H1 (cell line): Measurements from ENCODE around the gene MACROD1. TPM values are rescaled to one million over a fixed set of nuclear protein-coding genes. Genes with fewer than 3 reads are reported as not detected.

Experiments
- CTCF ChIA-PET: fragments of 300-600 bp; sonication (Branson Sonifier 250); formaldehyde crosslinking; loops from one replicate; lab custom pipeline; 2021; ENCODE audit not compliant: partially characterized antibody; lab: Charles Lee
- POLR2A ChIA-PET: fragments of 300-600 bp; sonication (Branson Sonifier 250); formaldehyde crosslinking; loops from one replicate; lab custom pipeline; 2021; ENCODE audit warnings: inconsistent platforms; ENCODE audit not compliant: partially characterized antibody; lab: Charles Lee
- DNase-seq, 2 experiments: peaks; one replicate each; pipeline versions ENCODE4 v3.0.0 to v3.0.0-alpha.2; 2010 to 2022; ENCODE audit warnings: low spot score in 2 of 2, low read depth in 1 of 2, mixed read lengths in 1 of 2
- FAIRE-seq: peaks from 2 replicates; lab custom pipeline; 2011; peaks lifted over from hg19 to GRCh38; lab: Jason Lieb, UNC
- H2AFZ ChIP-seq: 2 replicates; pipeline ENCODE4 v1.8.1; 2012; ENCODE audit warnings: low read length, inconsistent platforms
- H2AK5ac ChIP-seq: 2 replicates; pipeline ENCODE4 v1.6.1; 2013; ENCODE audit warnings: low read depth, low read length
- H2BK120ac ChIP-seq: replicated peaks from 2 replicates; pipeline ENCODE3; 2013; ENCODE audit warnings: low read depth, low read length, inconsistent platforms
- H2BK12ac ChIP-seq: 2 replicates; pipeline ENCODE4 v1.6.1; 2013; ENCODE audit warnings: low read depth, low read length
- H2BK15ac ChIP-seq: 2 replicates; pipeline ENCODE4 v1.6.1; 2013; ENCODE audit warnings: low read length
- H2BK20ac ChIP-seq: 2 replicates; pipeline ENCODE4 v1.6.1; 2013; ENCODE audit warnings: low read length
- H2BK5ac ChIP-seq: 2 replicates; pipeline ENCODE4 v1.6.1; 2013; ENCODE audit warnings: low read depth, low read length
- H3K14ac ChIP-seq: 2 replicates; pipeline ENCODE4 v1.6.1; 2013; ENCODE audit warnings: inconsistent platforms; ENCODE audit not compliant: insufficient read length
- H3K18ac ChIP-seq: 2 replicates; pipeline ENCODE4 v1.6.1; 2013; ENCODE audit warnings: low read length; ENCODE audit errors: extremely low read depth
- H3K23ac ChIP-seq: 2 replicates; pipeline ENCODE4 v1.6.1; 2013; ENCODE audit warnings: inconsistent platforms; ENCODE audit not compliant: insufficient read length
- H3K23me2 ChIP-seq: 2 replicates; pipeline ENCODE4 v1.6.1; 2013; ENCODE audit warnings: low read depth, low read length
- H3K27ac ChIP-seq: 2 replicates; pipeline ENCODE4 v1.6.1; 2011; ENCODE audit warnings: low read depth, low read length, inconsistent platforms
- H3K27me3 ChIP-seq, 4 experiments: replicated peaks in 1 of 4; 1 replicate in 1 of 4; 2 replicates in 3 of 4; pipeline versions ENCODE4 v1.6.1 to v1.8.1; 2011 to 2013; ENCODE audit warnings: low read length in 3 of 4, mild to moderate bottlenecking in 3 of 4, inconsistent platforms in 2 of 4, mixed read lengths in 2 of 4, moderate library complexity in 1 of 4; ENCODE audit not compliant: control insufficient read depth in 3 of 4, insufficient read depth in 3 of 4; ENCODE audit errors: extremely low read depth in 1 of 4
- H3K36me3 ChIP-seq, 4 experiments: 2 replicates each; pipeline versions ENCODE4 v1.6.1 to v1.8.1; 2011 to 2013; ENCODE audit warnings: mild to moderate bottlenecking in 4 of 4, low read length in 3 of 4, moderate library complexity in 2 of 4, control low read depth in 1 of 4, inconsistent platforms in 1 of 4; ENCODE audit not compliant: insufficient read depth in 4 of 4, control insufficient read depth in 2 of 4
- H3K4ac ChIP-seq: replicated peaks from 2 replicates; pipeline ENCODE3; 2013; ENCODE audit warnings: low read length, low read depth, mixed read lengths, inconsistent platforms; ENCODE audit not compliant: insufficient read length
- H3K4me1 ChIP-seq, 4 experiments: replicated peaks in 1 of 4; 1 replicate in 1 of 4; 2 replicates in 3 of 4; pipeline versions ENCODE4 v1.6.1 to v1.8.1; 2011 to 2013; ENCODE audit warnings: low read length in 3 of 4, inconsistent platforms in 2 of 4, mixed read lengths in 1 of 4; ENCODE audit not compliant: insufficient read depth in 4 of 4, control insufficient read depth in 3 of 4
- H3K4me2 ChIP-seq, 2 experiments: 2 replicates each; pipeline versions ENCODE4 v1.6.1 to v1.8.1; 2011 to 2013; ENCODE audit warnings: low read depth in 2 of 2, low read length in 2 of 2, control low read depth in 1 of 2, inconsistent platforms in 1 of 2, mild to moderate bottlenecking in 1 of 2; ENCODE audit not compliant: insufficient read depth in 1 of 2
- H3K4me3 ChIP-seq, 4 experiments: fragments of 200-600, 300-600 bp in 1 of 4; sonication (generic), shearing (Covaris generic), sonication (Bioruptor Twin) in 1 of 4; 2 replicates each; pipeline versions ENCODE4 v1.5.1 to v1.8.1; 2011 to 2016; ENCODE audit warnings: low read length in 4 of 4, low read depth in 3 of 4, control low read depth in 2 of 4, inconsistent platforms in 2 of 4, mild to moderate bottlenecking in 2 of 4, mixed read lengths in 1 of 4, moderate library complexity in 1 of 4; ENCODE audit not compliant: insufficient read depth in 2 of 4; ENCODE audit errors: extremely low read depth in 1 of 4
- H3K56ac ChIP-seq: replicated peaks from 2 replicates; pipeline ENCODE3; 2013; ENCODE audit warnings: low read depth, mild to moderate bottlenecking, mixed read lengths, low read length, inconsistent platforms; ENCODE audit not compliant: insufficient read length
- H3K79me1 ChIP-seq: 2 replicates; pipeline ENCODE4 v1.6.1; 2013; ENCODE audit warnings: low read depth, low read length, control low read depth
- H3K79me2 ChIP-seq, 2 experiments: 2 replicates each; pipeline versions ENCODE4 v1.6.1 to v1.8.1; 2012 to 2013; ENCODE audit warnings: low read length in 2 of 2, mild to moderate bottlenecking in 2 of 2, inconsistent platforms in 1 of 2; ENCODE audit not compliant: insufficient read depth in 2 of 2, control insufficient read depth in 1 of 2
- H3K9ac ChIP-seq, 4 experiments: replicated peaks in 1 of 4; 1 replicate in 1 of 4; 2 replicates in 3 of 4; pipeline versions ENCODE4 v1.6.1 to v1.8.1; 2011 to 2013; ENCODE audit warnings: low read depth in 3 of 4, low read length in 3 of 4, control low read depth in 2 of 4, mild to moderate bottlenecking in 2 of 4, moderate library complexity in 2 of 4, inconsistent platforms in 1 of 4; ENCODE audit errors: extremely low read depth in 1 of 4
- H3K9me3 ChIP-seq, 2 experiments: 2 replicates each; pipeline versions ENCODE4 v1.6.1 to v1.8.1; 2012 to 2013; ENCODE audit warnings: mild to moderate bottlenecking in 2 of 2, moderate library complexity in 2 of 2, control low read depth in 1 of 2, inconsistent platforms in 1 of 2, low read depth in 1 of 2, low read length in 1 of 2, mixed read lengths in 1 of 2; ENCODE audit not compliant: insufficient read depth in 2 of 2
- H4K20me1 ChIP-seq, 2 experiments: replicated peaks in 1 of 2; 2 replicates each; pipeline versions ENCODE3 to v1.8.1; 2011 to 2013; ENCODE audit warnings: inconsistent platforms in 2 of 2, low read length in 2 of 2, mild to moderate bottlenecking in 1 of 2; ENCODE audit not compliant: insufficient read depth in 2 of 2, control insufficient read depth in 1 of 2
- H4K5ac ChIP-seq: 2 replicates; pipeline ENCODE4 v1.6.1; 2013; ENCODE audit warnings: low read length, low read depth, mixed read lengths, inconsistent platforms; ENCODE audit not compliant: insufficient read length
- H4K8ac ChIP-seq: 2 replicates; pipeline ENCODE4 v1.8.0; 2013; ENCODE audit warnings: mild to moderate bottlenecking, moderate library complexity, low read length, inconsistent platforms; ENCODE audit not compliant: insufficient read depth; ENCODE audit errors: extremely low read depth
- H4K91ac ChIP-seq: replicated peaks from 2 replicates; pipeline ENCODE3; 2013; ENCODE audit warnings: low read length, mixed read lengths, inconsistent platforms; ENCODE audit not compliant: insufficient read length
- CTCF ChIP-seq, 3 experiments: IDR thresholded peaks; 1 replicate in 2 of 3; 2 replicates in 1 of 3; pipeline versions ENCODE4 v1.5.1 to v1.6.1; 2011; ENCODE audit warnings: low read length in 3 of 3, mild to moderate bottlenecking in 3 of 3, inconsistent platforms in 2 of 3, low read depth in 1 of 3, moderate library complexity in 1 of 3; ENCODE audit not compliant: insufficient read depth in 1 of 3; ENCODE audit errors: control extremely low read depth in 1 of 3
- KDM4A ChIP-seq: IDR thresholded peaks from one replicate; pipeline ENCODE4 v1.7.1; 2012; ENCODE audit warnings: low read depth, mild to moderate bottlenecking, moderate library complexity, low read length, inconsistent platforms; ENCODE audit not compliant: severe bottlenecking
- WGBS, 2 experiments: shearing (Covaris generic) in 1 of 2; methylation state at CpG; one replicate each; pipeline versions ENCODE4 v1.1.6 to v1.1.7; 2013 to 2015; ENCODE audit warnings: low lambda C conversion rate in 2 of 2, mixed read lengths in 2 of 2, inconsistent platforms in 1 of 2, low coverage in 1 of 2, missing lambda C conversion rate in 1 of 2; ENCODE audit not compliant: insufficient replicate concordance in 2 of 2, insufficient coverage in 1 of 2, insufficient read length in 1 of 2; ENCODE audit errors: extremely low coverage in 1 of 2, missing lambda C conversion rate in 1 of 2; 5-methylcytosine and 5-hydroxymethylcytosine counted together
- polyA plus RNA-seq, 7 experiments: library from polyadenylated mRNA; depleted of rRNA in 3 of 7; stranded (reverse) in 5 of 7; unstranded in 2 of 7; fragments of >200 nt in 5 of 7; fragments of 200-250 nt in 2 of 7; gene quantifications; 1 replicate in 5 of 7; 2 replicates in 1 of 7; 4 replicates in 1 of 7; pipeline versions ENCODE4 v1.2.1 to v1.2.3, GENCODE V29; 2011 to 2013; ENCODE audit warnings: missing spikeins in 2 of 7, mixed read lengths in 2 of 7
- total RNA-seq: library from RNA; stranded (reverse); fragmentation: NEBNext Ultra II Directional; extraction: Animal tissue kit (Norgen Biotek cat#: 25700); gene quantifications from 2 replicates; pipeline ENCODE4 v1.2.1, GENCODE V29; 2021

Gene MACROD1
- total and polyA plus RNA-seq, 2 of the 8 experiments (the other 6 are each of a cell fraction or from before 2014, with no cell fraction given): 19.5 to 34.1 TPM

- Histone ChIP-seq H2BK120ac (no peak overlapping the region), H3K4me2 (peak overlapping the region; percentile 7 to 45; a peak in 2 of 4 replicates), H4K91ac (no peak overlapping the region), H3K23ac (no peak overlapping the region), H4K5ac (no peak overlapping the region), H3K56ac (no peak overlapping the region), H3K23me2 (no peaks in the 10 kb centered on the region), H2BK20ac (no peak overlapping the region), H3K9me3 (no peaks in the 10 kb centered on the region), H3K27me3 (peaks cover 0 to 2% (median 1%) of the 10 kb centered on the region in 4 experiments; a peak in 3 of 7 replicates), H3K4me1 (peaks cover 0 to 21% (median 16%) of the 10 kb centered on the region in 4 experiments; a peak in 6 of 7 replicates), H2AK5ac (no peak overlapping the region), H3K36me3 (no peaks in the 10 kb centered on the region), H2AFZ (no peak overlapping the region), H2BK12ac (peak overlapping the region; percentile 80; the same call in 1 of the 2 replicates), H3K79me2 (no peaks in the 10 kb centered on the region), H3K14ac (no peak overlapping the region), H2BK15ac (no peak overlapping the region), H2BK5ac (peak overlapping the region; percentile 90; the same call in 1 of the 2 replicates), H3K4ac (no peak overlapping the region), H3K18ac (peak overlapping the region; percentile 60), H3K27ac (no peak overlapping the region), H4K20me1 (no peaks in the 10 kb centered on the region), H3K4me3 (no peak overlapping the region), H3K9ac (no peak overlapping the region), H4K8ac (no peak overlapping the region), H3K79me1 (no peaks in the 10 kb centered on the region)
- DNase-seq (no peak), FAIRE-seq (no peak)
- POLR2A ChIA-PET: no interaction called here
- TF ChIP-seq KDM4A (no peak), CTCF (IDR thresholded peaks at IDR 0.05; ENCODE audit: control extremely low read depth in 1 of 3, insufficient read depth in 1 of 3, low read depth in 1 of 3, low read length in 3 of 3) (peak; percentile 11 to 34 (median 26))
- CTCF ChIA-PET: interaction anchor here (0.6 to 2.4 kb wide), 9 partner anchors 17 to 180 kb away, joined by 3 to 16 read pairs (median 4); no protein-coding TSS in a partner anchor
- 84% methylated on average over 24 of the region's 24 CpGs; no CpG with 5 or more reads in 1 of the 2 experiments for WGBS, 2 experiments
These were observed 38.4 kb downstream of the MACROD1 start for GRCh38 chr11:64127267-64128072.
